ENCODE data around the gene CDC16. TPM values are rescaled to one million over a fixed set of nuclear protein-coding genes. Genes with fewer than 3 reads are reported as not detected.

CDC16 gene
- total RNA-seq, 1 experiment from 2014 or later, result 61.1 TPM

DNA sequence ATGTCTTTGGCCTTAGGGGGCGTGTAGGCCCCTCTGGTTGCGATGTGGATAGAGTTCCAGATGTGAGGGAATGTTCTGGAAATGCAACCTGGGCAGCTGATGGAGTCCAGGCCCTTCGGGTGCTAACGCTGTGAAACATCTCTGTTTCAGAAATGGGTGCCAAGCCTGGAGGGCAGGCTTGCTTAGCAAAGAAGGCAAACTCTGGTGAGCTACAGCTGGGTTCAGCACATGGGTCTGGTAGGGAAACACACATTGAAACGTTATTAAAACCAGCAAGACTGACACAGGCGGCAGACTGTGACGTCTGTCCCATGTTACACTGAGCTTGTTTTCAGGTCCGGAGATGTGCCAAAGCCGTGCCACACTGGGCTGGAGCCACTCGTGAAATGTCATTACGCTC, 8.6 kb upstream of the CDC16 start:
- ChIA-PET POLR2A (ENCODE audit: low non-redundant PET) (no interaction called here), CTCF (no interaction called here)
- TF ChIP-seq, protein P1, sequence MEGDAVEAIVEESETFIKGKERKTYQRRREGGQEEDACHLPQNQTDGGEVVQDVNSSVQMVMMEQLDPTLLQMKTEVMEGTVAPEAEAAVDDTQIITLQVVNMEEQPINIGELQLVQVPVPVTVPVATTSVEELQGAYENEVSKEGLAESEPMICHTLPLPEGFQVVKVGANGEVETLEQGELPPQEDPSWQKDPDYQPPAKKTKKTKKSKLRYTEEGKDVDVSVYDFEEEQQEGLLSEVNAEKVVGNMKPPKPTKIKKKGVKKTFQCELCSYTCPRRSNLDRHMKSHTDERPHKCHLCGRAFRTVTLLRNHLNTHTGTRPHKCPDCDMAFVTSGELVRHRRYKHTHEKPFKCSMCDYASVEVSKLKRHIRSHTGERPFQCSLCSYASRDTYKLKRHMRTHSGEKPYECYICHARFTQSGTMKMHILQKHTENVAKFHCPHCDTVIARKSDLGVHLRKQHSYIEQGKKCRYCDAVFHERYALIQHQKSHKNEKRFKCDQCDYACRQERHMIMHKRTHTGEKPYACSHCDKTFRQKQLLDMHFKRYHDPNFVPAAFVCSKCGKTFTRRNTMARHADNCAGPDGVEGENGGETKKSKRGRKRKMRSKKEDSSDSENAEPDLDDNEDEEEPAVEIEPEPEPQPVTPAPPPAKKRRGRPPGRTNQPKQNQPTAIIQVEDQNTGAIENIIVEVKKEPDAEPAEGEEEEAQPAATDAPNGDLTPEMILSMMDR (conservative IDR thresholded peaks at IDR 0.05; ENCODE audit: low read depth, low read length), result no peak
- no peak for TF ChIP-seq EZH2 (IDR thresholded peaks at IDR 0.05; ENCODE audit: borderline replicate concordance, low read depth, low read length, poor library complexity, severe bottlenecking)
- intact Hi-C loops (cut with micrococcal nuclease; ENCODE audit: unreplicated experiment), result loop anchor here (2.0 to 5.0 kb wide), 3 partner anchors 94 to 1284 kb away; partner anchors contain the start of gene RASA3
- no peak for DNase-seq (ENCODE audit: low spot score)
- H3K9me3 ChIP-seq (ENCODE audit: low read depth, low read length, poor library complexity, severe bottlenecking), result no peaks in the 10 kb centered on the region
- no TSS peak for BruUV-seq (replicated peaks)
- H3K4me1 ChIP-seq (ENCODE audit: insufficient read depth, low read length, poor library complexity, severe bottlenecking), result peaks cover 9% of the 10 kb centered on the region
- H3K27ac ChIP-seq (ENCODE audit: low read depth, low read length, poor library complexity, severe bottlenecking), result no peak overlapping the region
- H3K27me3 ChIP-seq (replicated peaks; ENCODE audit: insufficient read depth, low read depth, low read length, poor library complexity), result no peaks in the 10 kb centered on the region
- no peaks in the 10 kb centered on the region for H3K36me3 ChIP-seq (ENCODE audit: insufficient read depth, low read length, poor library complexity, severe bottlenecking)
- no peak overlapping the region for H3K4me3 ChIP-seq (ENCODE audit: low read depth, low read length, poor library complexity, severe bottlenecking)

DNA sequence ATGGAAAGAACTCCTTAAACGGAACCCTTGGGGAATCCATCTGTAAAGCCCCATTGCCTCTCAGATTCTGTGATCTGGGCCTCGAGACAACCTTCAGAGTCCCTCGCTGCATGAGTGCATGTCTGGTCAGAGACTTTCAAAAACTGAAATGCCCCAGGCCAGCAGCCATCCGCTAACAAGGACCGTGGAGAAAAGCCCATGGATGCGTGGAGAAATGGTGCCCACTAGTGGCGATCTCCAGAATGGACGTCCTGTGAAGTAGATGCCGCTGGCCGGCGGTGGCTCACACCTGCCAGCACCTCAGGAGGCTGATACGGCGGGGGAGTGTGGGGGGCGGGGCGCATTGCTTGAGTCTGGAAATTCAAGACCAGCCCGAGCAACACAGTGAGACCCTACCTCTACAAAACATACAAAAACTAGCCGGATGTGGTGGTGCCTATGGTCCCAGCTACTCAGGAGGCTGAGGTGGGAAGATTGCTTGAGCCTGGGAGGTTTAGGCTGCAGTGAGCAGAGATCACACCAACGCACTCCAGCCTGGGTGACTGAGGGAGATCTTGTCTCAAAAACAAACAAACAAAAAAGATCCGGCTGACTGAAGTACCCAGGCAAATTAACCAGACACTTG, 7.9 kb upstream of the CDC16 start:
- no peak overlapping the region for H3K27ac ChIP-seq (ENCODE audit: low read depth, low read length, poor library complexity, severe bottlenecking)
- peak; percentile 78 for DNase-seq (ENCODE audit: low spot score)
- H3K27me3 ChIP-seq (replicated peaks; ENCODE audit: insufficient read depth, low read depth, low read length, poor library complexity), result no peaks in the 10 kb centered on the region
- H3K9me3 ChIP-seq (ENCODE audit: low read depth, low read length, poor library complexity, severe bottlenecking), result no peaks in the 10 kb centered on the region
- no peak overlapping the region for H3K4me3 ChIP-seq (ENCODE audit: low read depth, low read length, poor library complexity, severe bottlenecking)
- CTCF ChIA-PET, result interaction anchor here (1.2 kb wide), 1 partner anchor 19 kb away, joined by 3 read pairs; no protein-coding TSS in a partner anchor
- TF ChIP-seq, protein P1 (conservative IDR thresholded peaks at IDR 0.05; ENCODE audit: low read depth, low read length), result peak; percentile 92
- TF ChIP-seq EZH2 (IDR thresholded peaks at IDR 0.05; ENCODE audit: borderline replicate concordance, low read depth, low read length, poor library complexity, severe bottlenecking), result no peak
- no peaks in the 10 kb centered on the region for H3K36me3 ChIP-seq (ENCODE audit: insufficient read depth, low read length, poor library complexity, severe bottlenecking)
- POLR2A ChIA-PET (ENCODE audit: low non-redundant PET), result no interaction called here
- BruUV-seq (replicated peaks), result no TSS peak
- H3K4me1 ChIP-seq (ENCODE audit: insufficient read depth, low read length, poor library complexity, severe bottlenecking), result peaks cover 9% of the 10 kb centered on the region
- intact Hi-C loops (cut with micrococcal nuclease; ENCODE audit: unreplicated experiment), result loop anchor here (2.0 to 5.0 kb wide), 3 partner anchors 95 to 1285 kb away; partner anchors contain the start of gene RASA3

DNA sequence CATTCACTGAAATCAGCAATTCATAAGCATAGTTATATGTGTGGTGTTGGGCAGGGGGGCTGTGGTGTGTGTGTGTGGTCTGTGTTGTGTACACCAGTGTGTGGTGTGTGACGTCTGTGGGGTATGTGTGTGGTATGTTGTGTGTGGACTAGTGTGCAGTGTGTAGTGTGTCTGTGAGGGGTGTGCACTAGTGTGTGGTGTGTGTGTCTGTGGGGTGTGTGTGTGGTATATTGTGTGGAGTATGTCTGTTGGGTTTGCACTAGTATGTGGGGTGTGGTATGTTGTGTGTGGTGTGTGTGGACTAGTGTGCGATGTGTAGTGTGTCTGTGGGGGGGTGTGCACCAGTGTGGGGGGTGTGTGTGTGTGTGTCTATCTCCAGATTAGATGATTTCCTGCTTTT, 7.2 kb upstream of the CDC16 start:
- intact Hi-C loops (cut with micrococcal nuclease; ENCODE audit: unreplicated experiment), result loop anchor here (2.0 to 5.0 kb wide), 3 partner anchors 95 to 1285 kb away; partner anchors contain the start of gene RASA3
- CTCF ChIA-PET, result interaction anchor here (1.2 kb wide), 1 partner anchor 20 kb away, joined by 3 read pairs; no protein-coding TSS in a partner anchor
- Histone ChIP-seq H3K27ac (ENCODE audit: low read depth, low read length, poor library complexity, severe bottlenecking) (no peak overlapping the region), H3K4me1 (ENCODE audit: insufficient read depth, low read length, poor library complexity, severe bottlenecking) (peaks cover 9% of the 10 kb centered on the region), H3K36me3 (ENCODE audit: insufficient read depth, low read length, poor library complexity, severe bottlenecking) (no peaks in the 10 kb centered on the region), H3K27me3 (replicated peaks; ENCODE audit: insufficient read depth, low read depth, low read length, poor library complexity) (no peaks in the 10 kb centered on the region), H3K9me3 (ENCODE audit: low read depth, low read length, poor library complexity, severe bottlenecking) (no peaks in the 10 kb centered on the region), H3K4me3 (ENCODE audit: low read depth, low read length, poor library complexity, severe bottlenecking) (no peak overlapping the region)
- POLR2A ChIA-PET (ENCODE audit: low non-redundant PET), result no interaction called here
- TF ChIP-seq EZH2 (IDR thresholded peaks at IDR 0.05; ENCODE audit: borderline replicate concordance, low read depth, low read length, poor library complexity, severe bottlenecking), result no peak
- TF ChIP-seq, protein P1 (conservative IDR thresholded peaks at IDR 0.05; ENCODE audit: low read depth, low read length), result no peak
- BruUV-seq (replicated peaks), result no TSS peak
- DNase-seq (ENCODE audit: low spot score), result no peak

Data from A673 (cell line).